Stimulated activated CD4-positive, alpha-beta T cell treated with anti-CD3 and anti-CD28 coated beads, Interleukin-4, amount 100 ng/mL, for 48 hours (primary cell): ENCODE results near the gene AJAP1.

ENCODE experiments used
- DNase-seq, 2 donors: peaks; one replicate each; pipeline ENCODE4 v3.0.0-alpha.2; 2020; ENCODE audit warnings: low read depth in 2 of 2

The AJAP1 gene

GRCh38 chr1:4769516-4770280, 115.3 kb downstream of the AJAP1 start:
- DNase-seq = no peak

GRCh38 chr1:4770713-4771112, 116.3 kb downstream of the AJAP1 start:
- no peak for DNase-seq

GRCh38 chr1:4771267-4771666, 116.9 kb downstream of the AJAP1 start:
- no peak for DNase-seq

- no peak for DNase-seq
Observed at GRCh38 chr1:4771721-4772120, 117.3 kb downstream of the AJAP1 start.

- DNase-seq = no peak
Observed at GRCh38 chr1:4772294-4773010, 118.0 kb downstream of the AJAP1 start.

- no peak for DNase-seq
Observed at GRCh38 chr1:4773226-4773625, 118.8 kb downstream of the AJAP1 start.

- DNase-seq = no peak
Observed at GRCh38 chr1:4775506-4775905, 121.1 kb downstream of the AJAP1 start.

GRCh38 chr1:4778056-4778455, 123.6 kb downstream of the AJAP1 start:
- no peak for DNase-seq

GRCh38 chr1:4781646-4782045, 127.2 kb downstream of the AJAP1 start:
- no peak for DNase-seq

- DNase-seq = no peak
Observed at GRCh38 chr1:4784761-4785160, 130.4 kb downstream of the AJAP1 start.

GRCh38 chr1:4786055-4786454, 131.6 kb downstream of the AJAP1 start:
- no peak for DNase-seq

GRCh38 chr1:4787551-4787950, 133.1 kb downstream of the AJAP1 start:
- DNase-seq = no peak

- no peak for DNase-seq
Observed at GRCh38 chr1:4792565-4792964, 138.2 kb downstream of the AJAP1 start.

- DNase-seq = no peak
Observed at GRCh38 chr1:4794020-4794780, 139.8 kb downstream of the AJAP1 start.

- DNase-seq = no peak
Observed at GRCh38 chr1:4796161-4797015, 142.0 kb downstream of the AJAP1 start.

- no peak for DNase-seq
Observed at GRCh38 chr1:4797016-4797410, 142.6 kb downstream of the AJAP1 start.

GRCh38 chr1:4797429-4797828, 143.0 kb downstream of the AJAP1 start:
- no peak for DNase-seq

GRCh38 chr1:4801192-4801924, 146.9 kb downstream of the AJAP1 start:
- DNase-seq = no peak

GRCh38 chr1:4802024-4802423, 147.6 kb downstream of the AJAP1 start:
- DNase-seq = no peak

- no peak for DNase-seq
Observed at GRCh38 chr1:4803335-4803734, 148.9 kb downstream of the AJAP1 start.

- DNase-seq = no peak
Observed at GRCh38 chr1:4805987-4806386, 151.6 kb downstream of the AJAP1 start.
